Activated B cell treated with CpG ODN at 0.5 μM for 24 hours (primary cell): ENCODE results near the gene DIP2C. TPM values are rescaled to one million over a fixed set of nuclear protein-coding genes. Genes with fewer than 3 reads are reported as not detected.

Source experiments
- ATAC-seq: fragments of 200-7000 bp; cut with Tn5 transposase; one replicate; pipeline ENCODE4 v1.10.0; 2021; ENCODE audit warnings: low read depth, mild to moderate bottlenecking, moderate library complexity
- CTCF ChIA-PET: fragments of 350-600 bp; sonication (Branson Sonifier 250); formaldehyde crosslinking; loops from one replicate; lab custom pipeline; 2021; ENCODE audit warnings: antibody characterized with exemption; lab: Charles Lee
- POLR2A ChIA-PET: fragments of 350-600 bp; sonication (Branson Sonifier 250); formaldehyde crosslinking; loops from one replicate; lab custom pipeline; 2021; ENCODE audit warnings: antibody characterized with exemption; lab: Charles Lee
- DNase-seq: peaks from one replicate; pipeline ENCODE4 v3.0.0; 2022
- H3K27ac Mint-ChIP-seq: one replicate; pipeline ENCODE4 v1.8.0; 2020; ENCODE audit warnings: mixed read lengths
- H3K27me3 Mint-ChIP-seq: one replicate; pipeline ENCODE4 v1.8.0; 2021; ENCODE audit warnings: mixed read lengths
- H3K36me3 Mint-ChIP-seq: one replicate; pipeline ENCODE4 v1.8.0; 2021; ENCODE audit warnings: low read depth, mixed read lengths
- H3K4me1 Mint-ChIP-seq: one replicate; pipeline ENCODE4 v1.8.0; 2021; ENCODE audit warnings: mixed read lengths
- H3K4me3 Mint-ChIP-seq: one replicate; pipeline ENCODE4 v1.8.0; 2020; ENCODE audit warnings: mild to moderate bottlenecking, mixed read lengths
- H3K9me3 Mint-ChIP-seq: one replicate; pipeline ENCODE4 v1.8.0; 2020; ENCODE audit warnings: mixed read lengths
- intact Hi-C: fragments of 100-400 bp; cut with micrococcal nuclease; formaldehyde crosslinking; loops from one replicate; pipeline ENCODE4 v1.15.1; 2024
- total RNA-seq: library from RNA; stranded (reverse); gene quantifications from 2 replicates; pipeline ENCODE4 v1.2.3, GENCODE V29; 2022
- TF ChIP-seq, protein P1 (sequence below): fragments of 200-600 bp; IDR thresholded peaks from one replicate; pipeline ENCODE4 v1.8.0; 2022; ENCODE audit warnings: antibody characterized with exemption, mild to moderate bottlenecking

The DIP2C gene
- total RNA-seq, 1 donor from 2014 or later, result 0.49 TPM

DNA sequence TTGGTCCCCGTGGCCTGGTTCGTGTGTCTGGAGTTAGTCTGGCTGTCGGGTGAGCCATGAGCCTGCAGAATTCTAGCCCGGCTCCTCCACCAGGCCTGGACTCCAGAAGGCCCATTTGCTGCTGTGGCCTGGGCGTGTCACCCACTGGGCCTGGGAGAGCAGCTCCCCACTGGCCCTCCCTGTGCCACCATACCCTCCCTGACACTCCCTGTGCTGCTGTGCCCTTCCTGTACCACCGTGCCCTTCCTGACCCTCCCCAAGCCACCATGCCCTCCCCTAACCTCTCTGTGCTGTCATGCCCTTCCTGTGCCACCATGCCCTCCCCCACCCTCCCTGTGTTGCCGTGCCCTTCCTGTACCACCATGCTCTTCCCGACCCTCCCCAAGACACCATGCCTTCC lies 39.1 kb upstream of the DIP2C start:
- Mint-ChIP-seq H3K4me3 (no peak overlapping the region), H3K4me1 (no peaks in the 10 kb centered on the region), H3K36me3 (no peaks in the 10 kb centered on the region), H3K27ac (no peak overlapping the region), H3K9me3 (no peaks in the 10 kb centered on the region), H3K27me3 (no peaks in the 10 kb centered on the region)
- ATAC-seq (no peak), DNase-seq (no peak)
- CTCF ChIA-PET, result no interaction called here
- POLR2A ChIA-PET, result no interaction called here
- intact Hi-C loops, result no loop called here
- TF ChIP-seq, protein P1, sequence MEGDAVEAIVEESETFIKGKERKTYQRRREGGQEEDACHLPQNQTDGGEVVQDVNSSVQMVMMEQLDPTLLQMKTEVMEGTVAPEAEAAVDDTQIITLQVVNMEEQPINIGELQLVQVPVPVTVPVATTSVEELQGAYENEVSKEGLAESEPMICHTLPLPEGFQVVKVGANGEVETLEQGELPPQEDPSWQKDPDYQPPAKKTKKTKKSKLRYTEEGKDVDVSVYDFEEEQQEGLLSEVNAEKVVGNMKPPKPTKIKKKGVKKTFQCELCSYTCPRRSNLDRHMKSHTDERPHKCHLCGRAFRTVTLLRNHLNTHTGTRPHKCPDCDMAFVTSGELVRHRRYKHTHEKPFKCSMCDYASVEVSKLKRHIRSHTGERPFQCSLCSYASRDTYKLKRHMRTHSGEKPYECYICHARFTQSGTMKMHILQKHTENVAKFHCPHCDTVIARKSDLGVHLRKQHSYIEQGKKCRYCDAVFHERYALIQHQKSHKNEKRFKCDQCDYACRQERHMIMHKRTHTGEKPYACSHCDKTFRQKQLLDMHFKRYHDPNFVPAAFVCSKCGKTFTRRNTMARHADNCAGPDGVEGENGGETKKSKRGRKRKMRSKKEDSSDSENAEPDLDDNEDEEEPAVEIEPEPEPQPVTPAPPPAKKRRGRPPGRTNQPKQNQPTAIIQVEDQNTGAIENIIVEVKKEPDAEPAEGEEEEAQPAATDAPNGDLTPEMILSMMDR, result no peak

DNA sequence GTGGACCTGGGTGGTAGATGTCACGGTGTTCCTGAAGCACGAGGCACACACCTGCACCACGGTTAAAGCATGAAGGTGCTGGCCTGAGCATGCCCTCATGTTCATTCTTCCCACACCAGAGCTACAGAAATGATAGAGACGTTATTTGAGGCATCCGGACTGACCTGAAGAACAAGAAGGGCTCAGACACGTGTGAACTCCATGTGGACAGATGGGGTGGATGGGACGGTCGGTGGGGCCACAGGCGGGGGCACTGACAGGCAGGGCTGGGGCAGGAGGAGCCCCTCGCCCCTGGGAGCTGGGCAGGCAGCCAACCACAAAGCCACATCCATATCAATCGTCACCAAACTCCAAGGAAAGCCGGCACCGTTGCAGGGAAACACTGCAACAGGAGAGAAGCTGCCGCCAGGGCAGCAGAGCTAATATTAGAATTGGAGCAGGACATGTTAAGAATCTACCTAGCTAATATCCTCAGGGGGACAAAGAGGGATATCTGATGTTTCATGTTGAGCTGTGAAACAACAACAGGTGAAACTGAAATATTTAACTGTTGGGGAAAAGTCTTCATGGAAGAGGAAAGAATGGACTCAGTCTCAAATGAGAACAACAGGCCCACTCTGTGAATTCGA lies 37.8 kb upstream of the DIP2C start:
- H3K4me3 Mint-ChIP-seq, result no peak overlapping the region
- ChIA-PET CTCF (no interaction called here), POLR2A (no interaction called here)
- H3K27ac Mint-ChIP-seq, result no peak overlapping the region
- no peaks in the 10 kb centered on the region for H3K36me3 Mint-ChIP-seq
- intact Hi-C loops, result no loop called here
- no peaks in the 10 kb centered on the region for H3K4me1 Mint-ChIP-seq
- no peak for ATAC-seq
- H3K27me3 Mint-ChIP-seq, result no peaks in the 10 kb centered on the region
- DNase-seq, result no peak
- H3K9me3 Mint-ChIP-seq, result no peaks in the 10 kb centered on the region
- TF ChIP-seq, protein P1, result no peak

DNA sequence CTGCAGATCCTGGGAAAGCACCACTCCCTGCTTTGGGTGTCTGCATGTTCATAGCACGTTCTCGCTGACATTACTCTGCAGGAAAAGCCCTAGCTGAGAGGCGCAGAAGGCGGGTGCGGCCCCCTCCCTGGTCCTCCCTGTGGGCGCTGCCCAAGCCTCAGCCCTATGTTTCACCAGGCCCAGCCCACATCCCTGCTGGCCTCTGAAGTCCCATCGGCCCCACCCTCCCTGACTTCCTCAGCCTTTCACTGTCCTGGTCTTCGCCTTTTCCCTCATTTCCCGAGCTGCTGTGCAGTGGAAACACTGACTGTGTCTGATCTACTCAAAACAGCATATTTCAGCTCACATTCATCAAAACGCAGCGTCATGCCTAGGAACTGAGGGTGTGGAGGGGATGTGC lies 36.3 kb upstream of the DIP2C start:
- Mint-ChIP-seq H3K4me1 (no peaks in the 10 kb centered on the region), H3K27me3 (no peaks in the 10 kb centered on the region), H3K4me3 (no peak overlapping the region), H3K36me3 (no peaks in the 10 kb centered on the region), H3K27ac (no peak overlapping the region), H3K9me3 (no peaks in the 10 kb centered on the region)
- POLR2A ChIA-PET, result no interaction called here
- TF ChIP-seq, protein P1, result no peak
- DNase-seq (no peak), ATAC-seq (no peak)
- CTCF ChIA-PET, result no interaction called here
- intact Hi-C loops, result no loop called here

GRCh38 chr10:725302-725701 lies 35.8 kb upstream of the DIP2C start:
- Mint-ChIP-seq H3K27ac (no peak overlapping the region), H3K4me3 (no peak overlapping the region), H3K27me3 (peaks cover 5% of the 10 kb centered on the region), H3K9me3 (no peaks in the 10 kb centered on the region), H3K36me3 (no peaks in the 10 kb centered on the region), H3K4me1 (no peaks in the 10 kb centered on the region)
- ChIA-PET CTCF (no interaction called here), POLR2A (no interaction called here)
- TF ChIP-seq, protein P1, result no peak
- no peak for DNase-seq
- ATAC-seq, result no peak
- intact Hi-C loops, result no loop called here

DNA sequence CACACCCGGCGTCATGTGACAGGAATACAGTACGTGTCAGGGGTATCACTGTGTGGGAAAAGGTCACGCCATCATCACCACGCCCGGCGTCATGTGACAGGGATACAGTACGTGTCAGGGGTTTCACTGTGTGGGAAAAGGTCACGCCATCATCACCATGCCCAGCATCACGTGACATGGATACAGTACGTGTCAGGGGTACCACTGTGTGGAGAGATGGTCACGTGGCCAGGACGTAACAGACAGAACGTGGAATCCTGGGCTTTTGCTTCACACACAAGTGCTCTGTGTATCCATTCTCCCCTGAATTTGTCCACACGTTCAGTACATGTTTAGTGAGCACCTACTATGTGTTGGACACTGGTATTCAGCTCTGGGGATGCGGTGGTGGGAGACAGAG lies 34.5 kb upstream of the DIP2C start:
- H3K27me3 Mint-ChIP-seq, result peaks cover 5% of the 10 kb centered on the region
- ATAC-seq (no peak), DNase-seq (no peak)
- H3K27ac Mint-ChIP-seq, result no peak overlapping the region
- TF ChIP-seq, protein P1, result no peak
- H3K4me1 Mint-ChIP-seq, result no peaks in the 10 kb centered on the region
- CTCF ChIA-PET, result no interaction called here
- intact Hi-C loops, result no loop called here
- no peak overlapping the region for H3K4me3 Mint-ChIP-seq
- no peaks in the 10 kb centered on the region for H3K9me3 Mint-ChIP-seq
- POLR2A ChIA-PET, result no interaction called here
- no peaks in the 10 kb centered on the region for H3K36me3 Mint-ChIP-seq
